Fibroblast of the conjunctiva (primary cell): ENCODE data around the gene IGSF6.
"Not testable (repeated sequence)": the region's sequence is repeated elsewhere in the genome, so short reads cannot be mapped to it uniquely, and the experiment has no call there.

Experiments
- DNase-seq: peaks from one replicate; pipeline ENCODE4 v3.0.0-alpha.2; 2010; ENCODE audit warnings: low read depth

Gene IGSF6

GRCh38 chr16:21629616-21630539 lies 22.5 kb downstream of the IGSF6 start:
- not testable (repeated sequence) for DNase-seq

GRCh38 chr16:21628772-21629171 lies 23.6 kb downstream of the IGSF6 start:
- DNase-seq = no peak

- no peak for DNase-seq
These were observed 24.2 kb downstream of the IGSF6 start for GRCh38 chr16:21628121-21628726.

GRCh38 chr16:21626659-21627277 lies 25.6 kb downstream of the IGSF6 start:
- peak; percentile 82 for DNase-seq

GRCh38 chr16:21625026-21625425 lies 27.4 kb downstream of the IGSF6 start:
- DNase-seq = no peak

GRCh38 chr16:21622545-21622944 lies 29.9 kb downstream of the IGSF6 start:
- no peak for DNase-seq

GRCh38 chr16:21620592-21620991 lies 31.8 kb downstream of the IGSF6 start:
- no peak for DNase-seq

GRCh38 chr16:21619765-21620425 lies 32.5 kb downstream of the IGSF6 start:
- no peak for DNase-seq

GRCh38 chr16:21618281-21618680 lies 34.1 kb downstream of the IGSF6 start:
- no peak for DNase-seq

- no peak for DNase-seq
These were observed 34.8 kb downstream of the IGSF6 start for GRCh38 chr16:21617607-21618006.

GRCh38 chr16:21614896-21615295 lies 37.5 kb downstream of the IGSF6 start:
- DNase-seq = no peak

- DNase-seq = no peak
These were observed 38.6 kb downstream of the IGSF6 start for GRCh38 chr16:21613781-21614180.

GRCh38 chr16:21613361-21613760 lies 39.0 kb downstream of the IGSF6 start:
- DNase-seq = no peak

GRCh38 chr16:21611556-21612384 lies 40.6 kb downstream of the IGSF6 start:
- DNase-seq = no peak

GRCh38 chr16:21611198-21611555 lies 41.2 kb downstream of the IGSF6 start:
- no peak for DNase-seq

GRCh38 chr16:21610766-21611165 lies 41.6 kb downstream of the IGSF6 start:
- no peak for DNase-seq

GRCh38 chr16:21610006-21610544 lies 42.3 kb downstream of the IGSF6 start:
- DNase-seq = no peak

- DNase-seq = no peak
These were observed 43.6 kb downstream of the IGSF6 start for GRCh38 chr16:21608639-21609328.

GRCh38 chr16:21605848-21606247 lies 46.6 kb downstream of the IGSF6 start:
- not testable (repeated sequence) for DNase-seq

- DNase-seq = no peak
These were observed 48.5 kb downstream of the IGSF6 start for GRCh38 chr16:21603928-21604327.

GRCh38 chr16:21602785-21603184 lies 49.6 kb downstream of the IGSF6 start:
- no peak for DNase-seq
